ENCODE measurements around the gene TRMT10C.

GRCh38 chr3:101512396-101512645 is 49.3 kb upstream of the TRMT10C start:
- TF ChIP-seq CTCF (IDR thresholded peaks at IDR 0.05) (no peak), POLR2AphosphoS5 (IDR thresholded peaks at IDR 0.05; ENCODE audit: low read depth, low read length) (no peak)
- TF ChIP-seq, protein P1, sequence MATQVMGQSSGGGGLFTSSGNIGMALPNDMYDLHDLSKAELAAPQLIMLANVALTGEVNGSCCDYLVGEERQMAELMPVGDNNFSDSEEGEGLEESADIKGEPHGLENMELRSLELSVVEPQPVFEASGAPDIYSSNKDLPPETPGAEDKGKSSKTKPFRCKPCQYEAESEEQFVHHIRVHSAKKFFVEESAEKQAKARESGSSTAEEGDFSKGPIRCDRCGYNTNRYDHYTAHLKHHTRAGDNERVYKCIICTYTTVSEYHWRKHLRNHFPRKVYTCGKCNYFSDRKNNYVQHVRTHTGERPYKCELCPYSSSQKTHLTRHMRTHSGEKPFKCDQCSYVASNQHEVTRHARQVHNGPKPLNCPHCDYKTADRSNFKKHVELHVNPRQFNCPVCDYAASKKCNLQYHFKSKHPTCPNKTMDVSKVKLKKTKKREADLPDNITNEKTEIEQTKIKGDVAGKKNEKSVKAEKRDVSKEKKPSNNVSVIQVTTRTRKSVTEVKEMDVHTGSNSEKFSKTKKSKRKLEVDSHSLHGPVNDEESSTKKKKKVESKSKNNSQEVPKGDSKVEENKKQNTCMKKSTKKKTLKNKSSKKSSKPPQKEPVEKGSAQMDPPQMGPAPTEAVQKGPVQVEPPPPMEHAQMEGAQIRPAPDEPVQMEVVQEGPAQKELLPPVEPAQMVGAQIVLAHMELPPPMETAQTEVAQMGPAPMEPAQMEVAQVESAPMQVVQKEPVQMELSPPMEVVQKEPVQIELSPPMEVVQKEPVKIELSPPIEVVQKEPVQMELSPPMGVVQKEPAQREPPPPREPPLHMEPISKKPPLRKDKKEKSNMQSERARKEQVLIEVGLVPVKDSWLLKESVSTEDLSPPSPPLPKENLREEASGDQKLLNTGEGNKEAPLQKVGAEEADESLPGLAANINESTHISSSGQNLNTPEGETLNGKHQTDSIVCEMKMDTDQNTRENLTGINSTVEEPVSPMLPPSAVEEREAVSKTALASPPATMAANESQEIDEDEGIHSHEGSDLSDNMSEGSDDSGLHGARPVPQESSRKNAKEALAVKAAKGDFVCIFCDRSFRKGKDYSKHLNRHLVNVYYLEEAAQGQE (IDR thresholded peaks at IDR 0.05; ENCODE audit: insufficient read depth in 1 of 2, low read depth in 2 of 2, low read length in 1 of 2), result no peak
